ENCODE results near the gene SCCPDH.

DNA sequence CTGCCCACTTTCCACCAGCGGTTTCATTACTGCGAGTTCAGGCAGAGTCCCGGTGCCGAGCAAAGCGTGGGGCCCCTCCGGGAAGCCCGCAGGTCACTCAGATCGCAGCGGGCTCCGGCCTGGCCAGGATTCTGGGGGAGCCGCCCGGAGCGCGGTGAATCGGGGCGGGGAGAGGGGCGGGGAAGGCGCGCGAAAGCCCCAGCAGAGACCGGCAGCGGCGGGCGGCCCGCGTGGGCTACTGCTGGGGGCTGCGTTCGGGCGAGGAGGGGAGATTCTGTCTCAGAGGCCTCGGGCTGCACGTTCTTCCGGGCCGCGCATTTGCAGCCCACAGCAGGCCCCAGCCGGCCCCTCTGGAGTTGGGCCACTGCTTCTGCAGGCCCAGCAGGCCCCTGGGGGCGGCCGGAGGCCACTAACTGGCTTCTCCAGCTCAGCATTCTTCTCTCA, 64.7 kb downstream of the SCCPDH start:
- TF ChIP-seq, protein P1, sequence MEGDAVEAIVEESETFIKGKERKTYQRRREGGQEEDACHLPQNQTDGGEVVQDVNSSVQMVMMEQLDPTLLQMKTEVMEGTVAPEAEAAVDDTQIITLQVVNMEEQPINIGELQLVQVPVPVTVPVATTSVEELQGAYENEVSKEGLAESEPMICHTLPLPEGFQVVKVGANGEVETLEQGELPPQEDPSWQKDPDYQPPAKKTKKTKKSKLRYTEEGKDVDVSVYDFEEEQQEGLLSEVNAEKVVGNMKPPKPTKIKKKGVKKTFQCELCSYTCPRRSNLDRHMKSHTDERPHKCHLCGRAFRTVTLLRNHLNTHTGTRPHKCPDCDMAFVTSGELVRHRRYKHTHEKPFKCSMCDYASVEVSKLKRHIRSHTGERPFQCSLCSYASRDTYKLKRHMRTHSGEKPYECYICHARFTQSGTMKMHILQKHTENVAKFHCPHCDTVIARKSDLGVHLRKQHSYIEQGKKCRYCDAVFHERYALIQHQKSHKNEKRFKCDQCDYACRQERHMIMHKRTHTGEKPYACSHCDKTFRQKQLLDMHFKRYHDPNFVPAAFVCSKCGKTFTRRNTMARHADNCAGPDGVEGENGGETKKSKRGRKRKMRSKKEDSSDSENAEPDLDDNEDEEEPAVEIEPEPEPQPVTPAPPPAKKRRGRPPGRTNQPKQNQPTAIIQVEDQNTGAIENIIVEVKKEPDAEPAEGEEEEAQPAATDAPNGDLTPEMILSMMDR (IDR thresholded peaks at IDR 0.05), result no peak
- no peak for TF ChIP-seq EZH2 (IDR thresholded peaks at IDR 0.05; ENCODE audit: borderline replicate concordance, insufficient read depth, low read depth, low read length, poor library complexity, severe bottlenecking)
